Medulla oblongata (tissue), 1 donor: Measurements from ENCODE around the gene LHX8.
A peak's percentile ranks its signal among the peaks of the same experiment; 100 is the strongest.
"Not testable (repeated sequence)": the region's sequence is repeated elsewhere in the genome, so short reads cannot be mapped to it uniquely, and the experiment has no call there.

Source experiments
- DNase-seq: peaks from one replicate; pipeline ENCODE4 v3.0.0-alpha.2; 2015; ENCODE audit errors: extremely low spot score

LHX8 gene

GRCh38 chr1:75132812-75133619, 1.2 kb upstream of the LHX8 start:
- DNase-seq, result no peak

- DNase-seq, result no peak
Measured at GRCh38 chr1:75134647-75135572, 722 bp downstream of the LHX8 start.

DNA sequence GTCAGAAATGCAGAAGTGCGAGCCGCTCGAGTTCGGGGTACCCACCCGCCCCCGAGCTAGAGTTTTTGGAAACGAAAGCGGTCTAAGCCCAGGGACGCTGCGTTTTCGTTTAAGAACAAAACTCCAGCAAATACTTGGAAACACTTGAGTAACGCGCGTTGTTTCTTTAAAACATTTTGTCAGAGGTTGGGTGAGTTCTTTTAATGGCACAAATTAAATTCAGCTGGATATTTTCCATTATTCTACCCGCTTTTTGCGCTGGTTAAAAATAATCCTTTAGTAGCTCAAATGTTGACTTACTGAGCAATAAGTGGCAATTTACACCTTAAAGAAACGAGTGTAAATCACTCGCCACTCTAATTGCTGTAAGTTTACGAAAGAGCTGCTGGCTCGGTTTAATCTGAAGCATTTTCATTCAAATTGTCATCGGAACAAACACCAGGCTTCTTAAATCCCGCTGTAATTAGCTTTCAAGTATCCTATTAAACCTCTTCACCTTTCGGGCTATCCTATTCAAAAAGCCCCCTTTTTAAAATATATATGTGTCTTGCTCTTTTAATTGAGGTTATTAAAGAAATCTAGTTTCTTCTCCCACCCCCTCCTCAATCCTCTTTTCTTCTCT, 1.5 kb downstream of the LHX8 start:
- no peak for DNase-seq

- DNase-seq, result no peak
Measured at GRCh38 chr1:75136195-75136815, 2.1 kb downstream of the LHX8 start.

DNA sequence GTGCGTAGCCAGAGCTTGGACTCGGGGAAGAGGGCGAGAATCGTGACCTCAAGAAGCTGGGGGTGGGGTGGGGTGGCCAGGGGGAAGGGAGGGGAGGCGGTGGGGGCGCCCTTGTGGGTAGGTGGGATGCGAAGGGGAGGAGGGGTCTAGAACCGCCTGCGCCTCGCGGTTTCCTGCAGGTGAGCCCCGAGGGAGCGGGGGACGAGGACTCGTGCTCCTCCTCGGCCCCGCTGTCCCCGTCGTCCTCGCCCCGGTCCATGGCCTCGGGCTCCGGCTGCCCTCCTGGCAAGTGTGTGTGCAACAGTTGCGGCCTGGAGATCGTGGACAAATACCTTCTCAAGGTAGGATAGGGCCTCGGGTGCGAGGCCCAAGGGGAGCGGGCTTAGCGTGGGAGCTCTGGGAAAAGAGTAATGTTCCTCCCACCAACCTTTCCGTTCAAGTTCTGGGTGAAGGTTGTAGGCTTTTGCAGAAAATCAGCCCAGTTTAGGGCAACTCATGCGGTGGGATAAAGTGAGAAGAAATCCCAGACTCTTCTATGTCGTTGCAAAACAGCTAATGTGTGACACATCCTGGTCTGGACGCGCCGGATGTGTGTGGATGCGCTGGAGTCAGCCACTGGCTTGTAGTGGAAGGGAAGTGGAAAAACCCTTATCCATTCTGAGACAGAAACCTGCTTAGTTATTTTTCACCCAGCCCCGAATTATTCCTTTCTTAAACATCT, 2.9 kb downstream of the LHX8 start:
- DNase-seq, result no peak

DNA sequence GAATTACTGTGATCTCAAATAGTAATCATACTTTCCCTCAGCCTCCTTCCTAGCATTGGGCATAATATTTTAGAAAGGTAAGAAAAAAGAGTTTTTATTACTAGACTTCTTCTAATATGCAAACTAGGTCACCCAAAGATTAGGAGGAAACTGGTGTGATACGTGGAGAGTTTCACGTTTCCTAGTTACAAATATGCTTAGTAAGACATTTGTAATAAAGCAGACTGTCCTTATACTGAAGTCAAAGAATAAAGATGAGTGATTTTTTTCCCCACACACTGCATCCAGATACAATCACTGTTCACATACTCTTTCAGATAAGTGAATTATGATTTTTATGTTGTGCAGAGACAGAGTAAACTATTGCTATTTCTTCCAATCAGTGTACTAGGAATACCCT, 17.9 kb downstream of the LHX8 start:
- DNase-seq, result no peak

DNA sequence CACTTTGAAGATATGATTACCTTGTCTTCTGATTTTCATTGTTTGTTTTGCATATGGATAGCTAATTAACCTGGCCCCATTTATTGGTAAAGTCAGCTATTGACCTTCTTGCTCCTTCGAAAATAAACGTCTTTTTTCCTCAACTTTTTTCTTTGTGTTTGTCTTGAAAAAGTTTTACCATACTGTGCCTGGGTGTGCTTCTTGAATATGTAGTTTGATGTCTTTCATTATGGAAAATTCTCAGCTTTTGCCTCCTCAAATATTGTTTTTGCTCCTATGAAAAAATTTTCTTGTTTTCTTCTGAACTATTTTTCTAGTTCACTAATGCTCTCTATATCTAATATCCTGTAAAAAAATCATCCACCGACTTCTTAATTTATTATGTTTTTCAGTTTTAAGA, 25.0 kb downstream of the LHX8 start:
- no peak for DNase-seq

- no peak for DNase-seq
Measured at GRCh38 chr1:75165264-75165663, 31.1 kb downstream of the LHX8 start.

- DNase-seq, result no peak
Measured at GRCh38 chr1:75166821-75167220, 32.6 kb downstream of the LHX8 start.

DNA sequence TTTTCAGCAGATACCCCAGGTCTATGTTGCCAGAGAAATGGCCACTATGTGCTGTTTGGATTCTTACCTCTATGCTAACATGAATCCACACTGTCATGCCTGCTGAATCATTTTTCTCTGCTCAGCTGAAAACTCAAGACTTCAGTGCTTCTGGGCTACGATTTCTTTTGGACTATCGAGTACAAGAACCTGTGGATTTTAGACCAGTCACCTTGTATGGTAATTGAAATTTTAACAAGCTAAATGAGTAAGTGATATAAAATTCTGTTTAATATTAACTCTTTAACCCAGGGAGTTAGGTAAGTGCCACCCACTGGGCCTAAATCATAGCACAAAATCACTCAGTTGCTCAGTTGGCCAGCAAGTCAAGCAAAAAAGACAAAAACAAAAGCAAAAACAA, 35.8 kb downstream of the LHX8 start:
- DNase-seq, result no peak

- DNase-seq, result no peak
Measured at GRCh38 chr1:75170981-75171380, 36.8 kb downstream of the LHX8 start.

DNA sequence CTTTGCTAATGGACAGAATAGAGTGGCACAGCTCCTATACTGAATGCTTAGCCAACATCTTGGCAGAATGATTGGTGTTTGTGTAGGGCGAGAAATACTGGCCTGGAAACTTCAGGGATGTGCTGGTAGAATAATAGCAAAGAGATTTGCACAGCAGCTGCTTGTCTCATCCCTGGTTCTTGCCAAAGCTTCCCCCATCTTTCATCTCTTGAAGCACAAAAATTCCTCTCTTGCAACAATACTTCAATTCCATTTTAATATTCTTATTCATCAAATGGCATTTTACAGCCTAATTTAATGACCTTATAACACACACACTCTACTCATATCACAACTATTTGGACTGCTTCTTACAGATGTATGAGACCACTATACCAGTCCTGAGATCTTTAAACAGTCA, 37.7 kb downstream of the LHX8 start:
- DNase-seq, result no peak

DNA sequence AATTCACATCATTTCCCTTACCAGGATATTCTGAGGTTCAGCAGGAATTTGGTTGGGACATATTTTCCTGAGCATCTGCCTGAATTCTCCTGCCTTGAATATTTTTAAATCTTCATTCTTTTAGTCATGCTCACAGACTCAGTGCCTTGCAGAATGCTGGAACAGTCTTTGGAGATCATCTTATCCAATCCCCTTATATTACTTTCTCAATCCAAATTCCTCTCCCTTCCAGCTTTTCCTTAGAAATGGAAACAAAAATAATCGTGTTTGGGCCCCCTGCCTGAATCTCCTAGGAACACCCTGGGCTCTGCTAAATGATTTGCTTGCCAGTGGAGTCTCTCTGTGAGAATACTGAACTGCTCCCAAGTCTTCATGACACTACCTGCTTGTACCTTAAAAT, 38.4 kb downstream of the LHX8 start:
- DNase-seq, result peak; percentile 63

DNA sequence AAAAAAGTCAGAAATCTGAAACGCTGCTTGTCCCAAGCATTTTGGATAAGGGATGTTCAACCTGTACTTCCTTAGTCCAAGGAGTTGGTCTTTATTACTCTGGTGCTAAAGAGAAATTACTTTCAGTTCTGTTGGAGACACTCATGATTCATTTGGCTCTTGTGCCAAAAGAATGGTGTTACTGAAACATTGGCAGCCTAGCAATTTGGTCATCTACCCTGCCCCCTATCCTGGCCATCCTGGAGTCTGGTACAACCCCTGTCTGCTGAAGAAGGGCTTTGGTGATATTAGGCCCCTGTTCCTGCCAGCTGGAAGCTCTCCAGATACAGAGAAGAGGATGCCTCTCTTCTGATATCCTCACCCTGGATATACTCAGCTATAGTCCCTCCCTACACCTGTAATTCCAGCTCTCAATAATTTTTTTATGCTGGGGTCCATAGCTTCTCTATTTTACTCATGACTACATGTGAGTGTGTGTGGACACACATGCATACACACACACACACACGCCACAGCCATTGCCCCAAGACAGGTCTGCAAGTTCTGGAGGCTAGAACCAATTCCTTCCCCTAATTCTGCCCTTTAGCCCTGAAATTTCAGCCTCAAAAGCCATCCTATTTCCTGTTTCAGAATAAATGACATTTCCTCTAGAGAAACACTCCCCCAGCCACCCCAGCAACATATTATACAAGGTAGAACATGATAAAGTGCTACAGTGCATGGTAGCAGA, 40.0 kb downstream of the LHX8 start:
- DNase-seq, result peak; percentile 29

GRCh38 chr1:75181214-75181955, 47.2 kb downstream of the LHX8 start:
- DNase-seq, result not testable (repeated sequence)

- no peak for DNase-seq
Measured at GRCh38 chr1:75188892-75189291, 54.7 kb downstream of the LHX8 start.

GRCh38 chr1:75198163-75198562, 64.0 kb downstream of the LHX8 start:
- DNase-seq, result no peak

- DNase-seq, result no peak
Measured at GRCh38 chr1:75198761-75199160, 64.6 kb downstream of the LHX8 start.

DNA sequence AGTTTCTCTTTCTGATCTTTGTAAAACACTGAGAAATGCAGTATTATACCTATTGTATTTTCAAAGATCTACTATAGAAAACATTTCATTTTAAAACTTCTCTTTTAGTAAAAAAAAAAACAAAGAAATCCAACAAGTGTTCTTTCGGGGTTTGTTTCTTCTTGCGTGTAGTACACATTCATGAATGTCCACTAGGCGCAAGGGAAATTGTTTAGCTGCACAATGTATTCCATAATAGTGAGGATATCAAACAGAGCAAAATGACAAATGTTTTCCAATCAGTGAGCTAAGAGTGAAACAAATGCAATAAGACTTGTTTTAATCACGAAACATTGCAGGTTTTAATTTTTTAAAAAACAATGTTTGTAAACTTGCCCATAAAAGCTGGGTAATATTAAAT, 68.6 kb downstream of the LHX8 start:
- no peak for DNase-seq
